GM12891 (cell line): ENCODE measurements around the gene PLEK.
"Not testable (repeated sequence)": the region's sequence is repeated elsewhere in the genome, so short reads cannot be mapped to it uniquely, and the experiment has no call there.

Experiments used
- POLR2A ChIP-seq: IDR thresholded peaks from 2 replicates; pipeline ENCODE4 v1.6.1; 2011; ENCODE audit warnings: low read depth, low read length, control low read depth
- POLR2AphosphoS5 ChIP-seq: IDR thresholded peaks from 2 replicates; pipeline ENCODE4 v1.6.1; 2011; ENCODE audit warnings: low read depth, low read length, control low read depth
- TAF1 ChIP-seq: IDR thresholded peaks from 2 replicates; pipeline ENCODE4 v1.6.1; 2011; ENCODE audit warnings: low read depth, low read length, control low read depth

DNA sequence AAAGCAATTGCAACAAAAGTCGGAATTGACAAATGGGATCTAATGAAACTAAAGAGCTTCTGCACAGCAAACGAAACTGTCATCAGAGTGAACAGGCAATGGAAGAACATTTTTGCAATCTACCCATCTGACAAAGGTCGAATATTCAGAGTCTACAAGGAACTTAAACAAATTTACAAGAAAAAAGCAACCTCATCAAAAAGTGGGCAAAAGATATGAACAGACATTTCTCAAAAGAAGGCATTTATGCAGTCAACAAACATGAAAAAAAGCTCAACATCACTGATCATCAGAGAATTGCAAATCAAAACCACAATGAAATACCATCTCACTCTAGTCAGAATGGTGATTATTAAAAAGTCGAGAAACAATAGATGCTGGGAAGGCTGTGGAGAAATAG lies 16.0 kb upstream of the PLEK start:
- TF ChIP-seq POLR2AphosphoS5, POLR2A, TAF1: not testable (repeated sequence)
